ENCODE data around the gene STARD5. TPM values are rescaled to one million over a fixed set of nuclear protein-coding genes. Genes with fewer than 3 reads are reported as not detected.

STARD5 gene
- total and polyA plus RNA-seq, 4 donors, result 1.1 to 47.0 (median 35.7) TPM

- TF ChIP-seq REST (IDR thresholded peaks at IDR 0.05) (no peak), ATF3 (IDR thresholded peaks at IDR 0.05) (no peak), GABPA (IDR thresholded peaks at IDR 0.05 in 1 of 2, conservative IDR thresholded peaks at IDR 0.05 in 1 of 2) (no peak), CTCF (IDR thresholded peaks at IDR 0.05; ENCODE audit: low read depth, low read length, missing input control) (no peak), RXRA (IDR thresholded peaks at IDR 0.05) (no peak)
Measured at GRCh38 chr15:81341351-81341750, 17.4 kb upstream of the STARD5 start (continued).

GRCh38 chr15:81339851-81340250, 15.9 kb upstream of the STARD5 start:
- WGBS, result 73% methylated on average over 4 of the region's 4 CpGs
- peaks cover 0 to 3% (median 0%) of the 10 kb centered on the region in 4 donors for H3K4me1 ChIP-seq (ENCODE audit: control insufficient read depth in 4 of 4, insufficient read depth in 4 of 4, low read length in 3 of 4)
- no peaks in the 10 kb centered on the region for H3K9me3 ChIP-seq (ENCODE audit: control insufficient read depth in 4 of 4, low read length in 3 of 4)
- H3K4me3 ChIP-seq (ENCODE audit: low read depth in 1 of 3, low read length in 3 of 3), result no peak overlapping the region
- peak; percentile 14 for DNase-seq (ENCODE audit: low spot score)
- no peak overlapping the region for H3K27ac ChIP-seq (ENCODE audit: low read depth in 1 of 2, low read length in 2 of 2)
- no peaks in the 10 kb centered on the region for H3K27me3 ChIP-seq (ENCODE audit: control insufficient read depth in 4 of 4, insufficient read depth in 4 of 4, low read length in 3 of 4)
- no peak overlapping the region for H3K9ac ChIP-seq (ENCODE audit: low read depth in 1 of 2, low read length in 2 of 2)
- no peak for TF ChIP-seq FOXA1 (IDR thresholded peaks at IDR 0.05)
- TF ChIP-seq REST (IDR thresholded peaks at IDR 0.05), result no peak
- TF ChIP-seq NR2F2 (IDR thresholded peaks at IDR 0.05), result no peak
- no peak for TF ChIP-seq ATF3 (IDR thresholded peaks at IDR 0.05)
- no peak for TF ChIP-seq RXRA (IDR thresholded peaks at IDR 0.05)
- TF ChIP-seq GABPA (IDR thresholded peaks at IDR 0.05 in 1 of 2, conservative IDR thresholded peaks at IDR 0.05 in 1 of 2), result no peak
- TF ChIP-seq TAF1 (conservative IDR thresholded peaks at IDR 0.05), result no peak
- no peak for TF ChIP-seq JUND (IDR thresholded peaks at IDR 0.05)
- TF ChIP-seq HNF4A (conservative IDR thresholded peaks at IDR 0.05), result no peak
- TF ChIP-seq MAX (IDR thresholded peaks at IDR 0.05), result no peak
- no peak for TF ChIP-seq FOXA2 (IDR thresholded peaks at IDR 0.05)
- peaks cover 0 to 5% (median 0%) of the 10 kb centered on the region in 4 donors for H3K36me3 ChIP-seq (ENCODE audit: control insufficient read depth in 4 of 4, insufficient read depth in 3 of 4, low read depth in 1 of 4, low read length in 3 of 4)
